Keratinocyte (primary cell): Measurements from ENCODE around the gene PSME4.

Experiments used
- CTCF ChIP-seq, 3 experiments: IDR thresholded peaks in 1 of 3; conservative IDR thresholded peaks in 1 of 3; optimal IDR thresholded peaks in 1 of 3; 2 replicates in 2 of 3; 3 replicates in 1 of 3; pipeline versions ENCODE3 to v1.5.1; 2011; ENCODE audit warnings: low read length in 3 of 3, mild to moderate bottlenecking in 3 of 3, moderate library complexity in 2 of 3, control low read depth in 1 of 3, inconsistent platforms in 1 of 3; ENCODE audit not compliant: insufficient read depth in 2 of 3; ENCODE audit errors: extremely low read depth in 1 of 3
- EZH2 ChIP-seq: IDR thresholded peaks from one replicate; pipeline ENCODE4 v1.6.1; 2012; ENCODE audit warnings: inconsistent platforms, mild to moderate bottlenecking, low read length, moderate library complexity

GRCh38 chr2:53886406-53887280 lies 84.2 kb downstream of the PSME4 start:
- TF ChIP-seq CTCF (optimal IDR thresholded peaks at IDR 0.05 in 1 of 3, IDR thresholded peaks at IDR 0.05 in 1 of 3, conservative IDR thresholded peaks at IDR 0.05 in 1 of 3; ENCODE audit: extremely low read depth in 1 of 3, insufficient read depth in 2 of 3, low read length in 3 of 3) (no peak), EZH2 (no peak)
